ENCODE results near the gene DAZAP1. TPM values are rescaled to one million over a fixed set of nuclear protein-coding genes. Genes with fewer than 3 reads are reported as not detected.

The DAZAP1 gene
- total RNA-seq, 1 experiment from 2014 or later = 115 TPM

DNA sequence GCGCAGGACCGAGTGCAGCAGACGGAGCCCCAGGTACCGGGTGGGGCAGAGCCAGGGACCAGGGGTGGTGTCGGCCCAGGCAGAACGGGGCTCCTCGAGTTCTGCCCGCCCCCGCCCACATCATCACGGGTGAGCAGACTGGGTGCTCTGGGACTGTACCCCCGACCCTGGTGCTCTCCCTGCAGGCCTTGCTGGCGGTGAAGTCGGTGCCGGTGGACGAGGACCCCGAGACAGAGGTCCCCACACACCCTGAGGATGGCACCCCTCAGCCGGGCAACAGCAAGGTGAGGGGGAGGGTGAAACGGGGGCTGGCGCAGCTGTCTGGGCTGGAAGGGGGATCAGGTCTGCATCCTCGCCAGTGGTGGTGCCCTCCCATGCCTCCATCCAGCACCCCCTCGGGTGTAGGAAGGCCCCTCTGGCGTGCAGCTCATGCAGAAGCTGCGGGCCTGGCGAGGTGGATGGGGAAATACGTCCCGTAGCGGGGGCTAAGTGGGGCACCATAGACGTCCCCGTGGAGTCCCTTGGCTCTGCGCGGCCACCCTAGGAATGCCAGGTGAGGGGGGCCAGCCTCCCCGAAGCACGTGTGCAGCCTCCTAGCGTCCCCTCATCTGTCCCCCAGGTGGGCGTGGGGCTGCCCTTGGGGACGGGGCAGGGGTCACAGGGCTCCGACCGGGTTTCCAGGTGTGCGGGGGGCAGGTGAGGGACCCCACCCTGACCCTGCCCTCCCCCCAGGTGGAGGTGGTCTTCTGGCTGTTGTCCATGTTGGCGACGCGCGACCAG, 48.9 kb downstream of the DAZAP1 start:
- no peak for DNase-seq (ENCODE audit: low read depth)

DNA sequence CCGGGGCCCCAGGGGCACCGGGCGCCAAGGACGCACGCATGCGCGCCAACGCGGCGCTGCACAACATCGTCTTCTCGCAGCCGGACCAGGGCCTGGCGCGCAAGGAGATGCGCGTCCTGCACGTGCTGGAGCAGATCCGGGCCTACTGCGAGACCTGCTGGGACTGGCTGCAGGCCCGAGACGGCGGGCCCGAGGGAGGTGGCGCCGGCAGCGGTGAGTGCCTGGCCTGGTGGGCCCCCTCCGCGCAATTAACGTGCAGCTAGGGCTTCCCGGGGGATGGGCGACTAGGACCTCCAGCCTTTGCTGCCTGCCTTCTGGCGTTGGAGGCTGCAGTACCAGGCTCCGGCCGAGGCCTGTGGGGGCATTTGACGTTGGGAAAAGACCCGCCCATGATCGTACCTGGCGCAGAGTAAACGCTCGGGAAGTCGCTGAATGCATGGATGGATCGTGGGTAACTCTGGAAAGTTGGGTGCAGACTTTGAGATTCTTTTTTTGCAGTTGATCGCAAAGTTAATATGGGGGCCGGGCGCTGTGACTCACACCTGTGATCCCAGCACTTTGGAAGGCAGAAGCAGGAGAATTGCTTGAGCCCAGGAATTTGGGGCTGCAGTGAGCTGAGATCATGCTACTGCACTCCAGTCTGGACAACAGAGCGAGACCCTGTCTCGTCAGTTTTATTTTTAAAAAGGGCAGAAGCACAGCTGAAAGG, 49.8 kb downstream of the DAZAP1 start:
- no peak for DNase-seq (ENCODE audit: low read depth)

DNA sequence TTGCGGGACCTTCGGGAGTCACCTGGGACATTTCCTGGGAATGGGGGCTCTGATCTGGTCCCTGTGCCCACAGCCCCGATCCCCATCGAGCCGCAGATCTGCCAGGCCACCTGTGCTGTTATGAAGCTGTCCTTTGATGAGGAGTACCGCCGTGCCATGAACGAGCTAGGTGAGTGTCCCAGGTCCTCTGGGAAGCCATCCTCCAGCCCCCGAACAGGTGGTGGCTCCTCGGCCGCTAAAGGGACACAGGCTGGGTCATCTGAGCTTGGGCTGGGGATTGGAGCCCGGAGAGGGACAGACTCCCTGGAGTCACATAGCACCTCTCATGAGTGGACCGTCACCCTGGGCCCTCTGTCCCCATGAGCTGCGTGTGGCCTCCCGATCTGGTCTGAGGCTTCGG, 50.5 kb downstream of the DAZAP1 start:
- DNase-seq (ENCODE audit: low read depth) = no peak

DNA sequence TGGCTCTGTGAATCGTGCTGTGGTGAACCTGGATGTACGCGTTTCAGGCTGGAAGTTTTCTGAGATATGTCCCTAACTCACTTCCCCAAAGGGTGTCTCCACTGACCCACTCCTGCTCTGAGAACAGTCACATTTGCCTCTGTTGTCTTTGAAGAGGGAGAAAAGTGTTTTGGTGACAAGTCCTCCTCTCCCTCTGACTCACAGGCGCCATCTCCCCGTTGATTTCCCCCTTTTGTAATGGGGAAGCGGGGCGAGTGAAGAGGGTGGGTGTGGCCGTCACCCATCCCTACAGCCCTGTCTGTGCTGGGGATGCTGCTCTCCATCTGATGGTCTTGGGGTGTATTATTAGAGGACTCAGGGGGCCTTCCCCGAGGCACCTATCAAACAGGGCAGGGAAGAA, 52.1 kb downstream of the DAZAP1 start:
- DNase-seq (ENCODE audit: low read depth) = no peak

DNA sequence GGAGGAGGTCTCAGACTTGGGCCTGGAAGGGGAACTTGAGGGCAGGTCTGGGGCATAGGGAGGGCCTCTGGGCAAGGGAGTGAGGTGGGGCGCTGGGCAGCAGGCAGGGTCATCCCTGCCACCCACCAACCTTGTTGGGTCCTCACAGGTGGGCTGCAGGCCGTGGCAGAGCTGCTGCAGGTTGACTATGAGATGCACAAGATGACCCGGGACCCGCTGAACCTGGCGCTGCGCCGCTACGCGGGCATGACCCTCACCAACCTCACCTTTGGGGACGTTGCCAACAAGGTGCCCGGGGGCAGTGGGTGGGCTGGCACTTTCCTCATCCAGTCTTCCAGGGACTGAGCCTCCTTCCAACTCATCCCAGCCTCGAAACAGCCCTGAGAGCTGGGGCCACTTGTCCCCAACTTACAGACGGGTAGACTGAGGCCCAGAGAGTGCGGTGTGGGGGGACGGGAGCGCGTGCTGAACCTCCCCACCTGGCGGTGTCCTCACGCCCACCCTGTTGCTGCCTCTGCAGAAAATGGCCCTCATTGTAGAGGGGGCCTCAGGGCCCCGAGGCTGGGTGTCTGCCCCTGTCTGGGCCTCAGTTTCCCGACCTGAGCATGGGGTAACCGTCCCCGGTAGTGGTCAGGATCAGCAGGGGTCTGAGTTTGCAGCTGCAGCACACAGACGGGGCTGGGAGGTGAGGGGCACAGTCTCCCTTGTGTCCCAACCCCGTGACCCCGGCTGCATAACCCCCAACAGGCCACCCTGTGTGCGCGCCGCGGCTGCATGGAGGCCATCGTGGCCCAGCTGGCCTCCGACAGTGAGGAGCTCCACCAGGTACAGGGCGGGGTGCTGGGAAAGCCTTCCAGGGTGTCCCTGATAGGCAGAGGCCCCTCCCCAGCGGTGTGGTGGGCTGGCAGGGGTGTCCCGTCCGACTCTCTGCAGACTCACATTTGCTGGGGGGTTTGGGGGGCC, 52.9 kb downstream of the DAZAP1 start:
- no peak for DNase-seq (ENCODE audit: low read depth)

DNA sequence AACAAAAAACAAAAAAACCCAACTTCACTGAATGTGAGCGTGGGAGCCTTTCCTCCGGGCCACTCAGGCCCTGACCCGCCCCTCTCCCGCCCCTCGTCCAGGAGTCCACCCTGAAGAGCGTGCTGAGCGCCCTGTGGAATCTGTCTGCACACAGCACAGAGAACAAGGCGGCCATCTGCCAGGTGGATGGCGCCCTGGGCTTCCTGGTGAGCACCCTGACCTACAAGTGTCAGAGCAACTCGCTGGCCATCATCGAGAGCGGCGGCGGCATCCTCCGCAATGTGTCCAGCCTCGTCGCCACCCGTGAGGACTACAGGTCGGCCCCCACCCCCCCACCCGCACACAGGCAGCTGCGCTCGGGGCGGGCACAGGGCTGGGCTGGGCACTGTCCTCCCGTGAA, 54.5 kb downstream of the DAZAP1 start:
- no peak for DNase-seq (ENCODE audit: low read depth)

DNA sequence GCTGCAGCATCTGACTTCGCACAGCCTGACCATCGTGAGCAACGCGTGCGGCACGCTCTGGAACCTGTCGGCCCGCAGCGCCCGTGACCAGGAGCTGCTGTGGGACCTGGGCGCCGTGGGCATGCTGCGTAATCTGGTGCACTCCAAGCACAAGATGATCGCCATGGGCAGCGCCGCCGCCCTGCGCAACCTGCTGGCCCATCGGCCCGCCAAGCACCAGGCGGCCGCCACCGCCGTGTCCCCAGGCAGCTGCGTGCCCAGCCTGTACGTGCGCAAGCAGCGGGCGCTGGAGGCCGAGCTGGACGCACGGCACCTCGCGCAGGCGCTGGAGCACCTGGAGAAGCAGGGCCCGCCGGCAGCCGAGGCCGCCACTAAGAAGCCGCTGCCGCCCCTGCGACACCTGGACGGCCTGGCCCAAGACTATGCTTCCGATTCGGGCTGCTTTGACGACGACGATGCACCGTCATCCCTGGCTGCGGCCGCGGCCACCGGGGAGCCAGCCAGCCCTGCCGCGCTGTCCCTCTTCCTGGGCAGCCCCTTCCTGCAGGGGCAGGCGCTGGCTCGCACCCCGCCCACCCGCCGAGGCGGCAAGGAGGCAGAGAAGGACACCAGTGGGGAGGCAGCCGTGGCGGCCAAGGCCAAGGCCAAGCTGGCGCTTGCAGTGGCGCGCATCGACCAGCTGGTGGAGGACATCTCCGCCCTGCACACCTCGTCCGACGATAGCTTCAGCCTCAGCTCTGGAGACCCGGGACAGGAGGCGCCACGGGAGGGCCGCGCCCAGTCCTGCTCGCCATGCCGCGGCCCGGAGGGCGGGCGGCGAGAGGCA, 58.0 kb downstream of the DAZAP1 start:
- no peak for DNase-seq (ENCODE audit: low read depth)

DNA sequence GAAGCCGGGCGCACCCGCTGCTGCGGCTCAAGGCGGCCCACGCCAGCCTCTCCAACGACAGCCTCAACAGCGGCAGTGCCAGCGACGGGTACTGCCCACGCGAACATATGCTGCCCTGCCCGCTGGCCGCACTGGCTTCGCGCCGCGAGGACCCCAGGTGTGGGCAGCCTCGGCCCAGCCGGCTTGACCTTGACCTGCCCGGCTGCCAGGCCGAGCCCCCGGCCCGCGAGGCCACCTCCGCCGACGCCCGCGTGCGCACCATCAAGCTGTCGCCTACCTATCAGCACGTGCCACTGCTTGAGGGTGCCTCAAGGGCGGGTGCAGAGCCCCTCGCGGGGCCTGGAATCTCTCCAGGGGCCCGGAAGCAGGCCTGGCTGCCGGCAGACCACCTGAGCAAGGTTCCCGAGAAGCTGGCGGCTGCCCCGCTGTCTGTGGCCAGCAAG, 58.7 kb downstream of the DAZAP1 start:
- DNase-seq (ENCODE audit: low read depth) = no peak

DNA sequence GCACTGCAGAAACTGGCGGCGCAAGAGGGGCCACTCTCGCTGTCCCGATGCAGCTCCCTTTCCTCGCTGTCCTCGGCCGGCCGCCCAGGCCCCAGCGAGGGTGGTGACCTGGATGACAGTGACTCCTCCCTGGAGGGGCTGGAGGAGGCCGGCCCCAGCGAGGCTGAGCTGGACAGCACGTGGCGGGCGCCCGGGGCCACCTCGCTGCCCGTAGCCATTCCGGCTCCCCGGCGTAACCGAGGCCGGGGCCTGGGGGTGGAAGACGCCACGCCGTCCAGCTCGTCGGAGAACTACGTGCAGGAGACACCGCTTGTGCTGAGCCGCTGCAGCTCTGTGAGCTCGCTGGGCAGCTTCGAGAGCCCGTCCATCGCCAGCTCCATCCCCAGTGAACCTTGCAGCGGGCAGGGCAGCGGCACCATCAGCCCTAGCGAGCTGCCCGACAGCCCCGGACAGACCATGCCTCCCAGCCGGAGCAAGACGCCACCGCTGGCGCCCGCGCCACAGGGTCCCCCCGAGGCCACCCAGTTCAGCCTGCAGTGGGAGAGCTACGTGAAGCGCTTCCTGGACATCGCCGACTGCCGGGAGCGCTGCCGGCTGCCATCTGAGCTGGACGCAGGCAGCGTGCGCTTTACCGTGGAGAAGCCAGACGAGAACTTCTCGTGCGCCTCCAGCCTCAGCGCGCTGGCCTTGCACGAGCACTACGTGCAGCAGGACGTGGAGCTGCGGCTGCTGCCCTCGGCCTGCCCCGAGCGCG, 59.3 kb downstream of the DAZAP1 start:
- no peak for DNase-seq (ENCODE audit: low read depth)

DNA sequence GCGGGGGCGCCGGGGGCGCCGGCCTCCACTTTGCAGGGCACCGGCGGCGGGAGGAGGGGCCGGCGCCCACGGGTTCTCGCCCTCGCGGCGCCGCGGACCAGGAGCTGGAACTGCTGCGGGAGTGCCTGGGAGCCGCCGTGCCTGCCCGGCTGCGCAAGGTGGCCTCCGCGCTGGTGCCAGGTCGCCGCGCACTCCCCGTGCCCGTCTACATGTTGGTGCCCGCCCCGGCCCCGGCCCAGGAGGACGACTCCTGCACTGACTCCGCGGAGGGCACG, 59.8 kb downstream of the DAZAP1 start:
- no peak for DNase-seq (ENCODE audit: low read depth)

DNA sequence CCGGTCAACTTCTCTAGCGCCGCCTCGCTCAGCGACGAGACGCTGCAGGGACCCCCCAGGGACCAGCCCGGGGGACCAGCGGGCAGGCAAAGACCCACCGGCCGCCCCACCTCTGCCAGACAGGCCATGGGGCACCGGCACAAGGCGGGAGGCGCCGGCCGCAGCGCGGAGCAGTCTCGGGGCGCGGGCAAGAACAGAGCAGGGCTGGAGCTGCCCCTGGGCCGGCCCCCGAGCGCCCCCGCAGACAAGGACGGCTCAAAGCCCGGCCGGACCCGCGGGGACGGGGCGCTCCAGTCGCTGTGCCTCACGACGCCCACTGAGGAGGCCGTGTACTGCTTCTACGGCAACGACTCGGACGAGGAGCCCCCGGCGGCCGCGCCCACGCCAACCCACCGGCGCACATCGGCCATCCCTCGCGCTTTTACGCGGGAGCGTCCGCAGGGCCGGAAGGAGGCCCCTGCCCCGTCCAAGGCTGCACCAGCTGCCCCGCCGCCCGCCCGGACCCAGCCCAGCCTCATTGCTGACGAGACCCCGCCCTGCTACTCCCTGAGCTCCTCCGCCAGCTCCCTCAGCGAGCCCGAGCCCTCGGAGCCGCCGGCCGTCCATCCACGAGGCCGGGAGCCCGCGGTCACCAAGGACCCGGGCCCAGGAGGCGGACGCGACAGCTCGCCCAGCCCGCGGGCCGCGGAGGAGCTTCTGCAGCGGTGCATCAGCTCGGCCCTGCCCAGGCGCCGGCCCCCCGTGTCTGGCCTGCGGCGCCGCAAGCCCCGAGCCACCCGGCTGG, 60.3 kb downstream of the DAZAP1 start:
- no peak for DNase-seq (ENCODE audit: low read depth)

DNA sequence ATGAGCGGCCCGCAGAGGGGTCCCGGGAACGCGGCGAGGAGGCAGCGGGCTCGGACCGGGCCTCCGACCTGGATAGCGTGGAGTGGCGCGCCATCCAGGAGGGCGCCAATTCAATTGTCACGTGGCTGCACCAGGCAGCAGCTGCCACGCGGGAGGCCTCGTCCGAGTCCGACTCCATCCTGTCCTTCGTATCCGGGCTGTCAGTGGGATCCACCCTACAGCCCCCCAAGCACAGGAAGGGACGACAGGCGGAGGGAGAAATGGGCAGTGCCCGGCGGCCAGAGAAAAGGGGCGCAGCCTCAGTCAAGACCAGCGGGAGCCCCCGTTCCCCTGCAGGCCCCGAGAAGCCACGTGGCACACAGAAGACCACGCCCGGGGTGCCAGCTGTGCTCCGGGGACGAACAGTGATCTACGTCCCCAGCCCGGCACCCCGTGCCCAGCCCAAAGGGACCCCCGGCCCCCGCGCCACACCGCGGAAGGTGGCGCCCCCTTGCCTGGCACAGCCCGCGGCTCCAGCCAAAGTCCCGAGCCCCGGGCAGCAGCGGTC, 61.0 kb downstream of the DAZAP1 start:
- DNase-seq (ENCODE audit: low read depth) = no peak

DNA sequence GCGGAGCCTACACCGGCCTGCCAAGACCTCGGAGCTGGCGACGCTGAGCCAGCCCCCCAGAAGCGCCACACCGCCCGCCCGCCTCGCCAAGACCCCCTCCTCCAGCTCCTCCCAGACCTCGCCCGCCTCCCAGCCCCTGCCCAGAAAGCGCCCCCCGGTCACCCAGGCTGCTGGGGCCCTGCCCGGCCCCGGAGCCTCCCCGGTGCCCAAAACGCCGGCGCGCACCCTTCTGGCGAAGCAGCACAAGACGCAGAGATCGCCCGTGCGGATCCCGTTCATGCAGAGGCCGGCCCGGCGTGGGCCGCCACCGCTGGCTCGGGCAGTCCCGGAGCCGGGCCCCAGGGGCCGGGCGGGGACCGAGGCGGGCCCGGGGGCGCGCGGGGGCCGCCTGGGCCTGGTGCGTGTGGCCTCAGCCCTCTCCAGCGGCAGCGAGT, 61.5 kb downstream of the DAZAP1 start:
- no peak for DNase-seq (ENCODE audit: low read depth)

DNA sequence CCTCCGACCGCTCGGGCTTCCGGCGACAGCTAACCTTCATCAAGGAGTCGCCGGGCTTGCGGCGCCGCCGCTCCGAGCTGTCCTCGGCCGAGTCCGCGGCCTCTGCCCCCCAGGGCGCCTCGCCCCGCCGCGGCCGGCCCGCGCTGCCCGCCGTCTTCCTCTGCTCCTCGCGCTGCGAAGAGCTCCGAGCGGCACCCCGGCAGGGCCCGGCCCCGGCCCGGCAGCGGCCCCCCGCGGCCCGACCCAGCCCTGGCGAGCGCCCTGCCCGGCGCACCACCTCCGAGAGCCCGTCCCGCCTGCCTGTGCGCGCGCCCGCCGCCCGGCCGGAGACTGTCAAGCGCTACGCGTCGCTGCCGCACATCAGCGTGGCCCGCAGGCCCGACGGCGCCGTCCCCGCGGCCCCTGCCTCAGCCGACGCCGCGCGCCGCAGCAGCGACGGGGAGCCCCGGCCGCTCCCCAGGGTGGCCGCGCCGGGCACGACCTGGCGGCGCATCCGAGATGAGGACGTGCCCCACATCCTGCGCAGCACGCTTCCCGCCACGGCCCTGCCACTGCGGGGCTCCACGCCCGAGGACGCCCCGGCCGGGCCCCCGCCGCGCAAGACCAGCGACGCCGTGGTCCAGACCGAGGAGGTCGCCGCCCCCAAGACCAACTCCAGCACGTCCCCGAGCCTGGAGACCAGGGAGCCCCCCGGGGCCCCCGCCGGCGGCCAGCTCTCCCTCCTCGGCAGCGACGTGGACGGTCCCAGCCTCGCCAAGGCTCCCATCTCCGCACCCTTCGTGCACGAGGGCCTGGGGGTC, 62.1 kb downstream of the DAZAP1 start:
- no peak for DNase-seq (ENCODE audit: low read depth)

DNA sequence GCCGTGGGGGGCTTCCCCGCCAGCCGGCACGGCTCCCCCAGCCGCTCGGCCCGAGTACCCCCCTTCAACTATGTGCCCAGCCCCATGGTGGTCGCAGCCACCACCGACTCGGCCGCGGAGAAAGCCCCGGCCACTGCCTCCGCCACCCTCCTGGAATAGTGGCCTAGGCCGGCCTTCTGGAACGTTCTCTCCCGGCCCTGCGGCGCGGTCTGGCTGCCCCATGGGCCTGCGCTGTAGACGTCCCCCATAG, 62.6 kb downstream of the DAZAP1 start:
- no peak for DNase-seq (ENCODE audit: low read depth)

DNA sequence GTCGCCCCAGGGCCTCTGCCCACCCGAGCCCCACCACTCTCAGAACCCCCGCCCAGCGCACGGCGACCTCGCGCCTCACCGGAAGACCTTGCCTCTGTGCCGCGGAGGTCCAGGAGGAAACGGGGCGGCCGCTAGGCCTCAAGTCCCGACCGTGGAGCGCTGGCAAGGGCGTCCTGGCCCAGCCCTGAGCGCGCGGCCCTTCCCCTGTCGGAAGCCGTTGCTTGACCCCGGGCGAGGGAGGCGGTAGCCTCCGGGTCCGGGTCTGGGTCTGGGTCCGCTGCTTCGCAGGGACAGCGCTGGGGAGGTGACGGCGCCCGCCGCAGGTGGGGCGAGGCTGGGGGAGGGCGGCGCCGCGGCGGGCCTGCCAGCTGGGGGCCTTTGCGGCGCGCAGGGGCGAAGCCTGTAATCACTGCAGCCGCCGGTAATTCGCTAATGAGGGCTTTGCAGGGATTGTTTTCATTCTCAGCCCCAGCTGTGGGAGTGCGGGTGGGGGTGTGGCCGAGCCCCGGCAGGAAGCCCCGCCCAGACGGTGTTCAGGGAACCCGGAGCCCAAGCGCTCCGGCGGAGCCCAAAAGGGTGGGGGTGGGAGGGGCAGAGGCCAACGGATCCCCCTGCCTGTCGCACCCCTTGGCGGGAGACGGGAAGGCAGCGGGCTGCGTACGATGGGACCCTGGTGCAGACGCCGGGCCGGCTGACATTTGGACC, 63.1 kb downstream of the DAZAP1 start:
- DNase-seq (ENCODE audit: low read depth) = no peak

DNA sequence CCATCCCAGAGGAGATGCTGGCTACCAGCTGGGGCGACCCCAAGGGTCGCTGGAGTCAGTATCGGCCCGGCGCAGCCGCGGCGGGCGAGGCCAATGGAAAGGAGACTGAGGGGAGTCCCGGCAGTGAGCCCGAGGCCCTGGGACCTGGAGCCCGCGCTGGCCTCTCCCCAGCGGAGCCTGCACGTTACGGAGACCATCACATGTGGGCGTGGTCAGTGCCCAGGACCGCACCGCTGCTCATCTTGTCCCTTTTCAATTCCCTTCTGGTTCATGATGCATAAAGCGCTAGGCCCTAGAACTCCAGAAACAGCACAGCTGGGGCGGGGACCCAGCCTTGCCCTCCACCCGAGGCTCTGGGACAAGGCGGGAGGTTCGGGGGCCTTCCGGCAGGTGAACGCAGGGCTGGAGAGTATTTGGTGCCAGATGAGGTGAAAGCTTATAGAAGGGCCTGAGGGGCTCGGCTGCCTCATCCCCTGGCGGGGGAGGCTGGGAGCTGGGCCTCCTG, 63.7 kb downstream of the DAZAP1 start:
- no peak for DNase-seq (ENCODE audit: low read depth)

DNA sequence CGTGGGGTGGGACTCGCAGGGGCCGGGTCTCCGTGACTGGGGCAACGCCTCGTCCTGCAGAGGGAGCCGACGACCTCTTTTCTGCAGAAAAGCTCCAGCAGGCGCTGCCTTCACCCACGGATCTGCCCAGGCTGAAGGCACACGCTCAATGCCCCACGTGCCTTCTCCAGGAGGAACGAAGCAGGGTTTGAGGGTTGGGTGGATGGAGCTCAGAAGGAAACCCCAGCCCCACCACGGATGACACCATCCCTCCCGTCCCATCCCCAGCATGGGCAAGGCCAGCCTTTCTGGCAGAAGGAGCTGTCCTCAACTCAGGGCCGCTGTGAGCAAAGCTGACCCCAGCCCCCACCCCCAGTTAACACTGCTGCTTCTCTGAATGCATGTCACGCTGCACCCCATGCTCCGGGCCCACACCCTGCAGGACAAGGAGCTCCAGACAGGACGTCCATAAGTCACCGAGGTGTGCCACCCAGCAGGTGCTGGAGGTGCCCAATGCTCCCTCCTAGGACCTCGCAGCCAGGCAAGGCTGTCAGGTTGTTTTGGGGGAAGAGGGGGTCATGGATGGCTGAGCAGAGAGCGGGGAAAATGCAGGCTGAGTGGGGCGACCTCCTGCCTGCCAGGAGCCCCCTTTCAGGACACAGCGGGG, 64.3 kb downstream of the DAZAP1 start:
- no peak for DNase-seq (ENCODE audit: low read depth)

Measured in Daoy (cell line).